HG02885 (cell line): ENCODE results near the gene CFDP1.
"Not testable (repeated sequence)": the region's sequence is repeated elsewhere in the genome, so short reads cannot be mapped to it uniquely, and the experiment has no call there.

Experiments used
- ATAC-seq: cut with Tn5 transposase; IDR thresholded peaks from one replicate; pipeline ENCODE4 v1.9.1; 2021; ENCODE audit warnings: mild to moderate bottlenecking; ENCODE audit not compliant: unreplicated experiment, poor library complexity

The CFDP1 gene

DNA sequence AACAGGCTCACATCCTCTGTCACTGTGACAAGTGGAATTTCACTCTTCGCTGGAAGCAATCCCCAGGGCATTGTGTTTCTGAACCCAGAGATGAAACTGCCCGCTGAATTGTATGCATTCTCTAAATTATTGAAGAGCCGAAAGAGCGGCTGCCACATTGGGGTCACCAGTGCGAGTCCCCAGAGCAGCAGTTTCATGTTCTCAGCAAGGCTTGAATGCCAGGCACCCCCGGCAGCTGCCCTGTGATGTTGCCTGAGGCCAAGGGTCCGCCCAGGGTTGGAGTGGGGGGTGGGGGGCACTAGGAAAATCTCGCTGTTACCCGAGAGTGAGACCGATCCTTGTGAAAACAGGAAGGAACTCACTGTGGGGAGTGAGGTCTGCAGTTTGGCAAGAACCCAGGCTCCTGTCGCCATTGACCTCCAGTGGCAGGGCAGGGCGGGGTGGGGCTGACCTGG, 161.2 kb downstream of the CFDP1 start:
- ATAC-seq = no peak

GRCh38 chr16:75271441-75272096, 161.7 kb downstream of the CFDP1 start:
- ATAC-seq = no peak

DNA sequence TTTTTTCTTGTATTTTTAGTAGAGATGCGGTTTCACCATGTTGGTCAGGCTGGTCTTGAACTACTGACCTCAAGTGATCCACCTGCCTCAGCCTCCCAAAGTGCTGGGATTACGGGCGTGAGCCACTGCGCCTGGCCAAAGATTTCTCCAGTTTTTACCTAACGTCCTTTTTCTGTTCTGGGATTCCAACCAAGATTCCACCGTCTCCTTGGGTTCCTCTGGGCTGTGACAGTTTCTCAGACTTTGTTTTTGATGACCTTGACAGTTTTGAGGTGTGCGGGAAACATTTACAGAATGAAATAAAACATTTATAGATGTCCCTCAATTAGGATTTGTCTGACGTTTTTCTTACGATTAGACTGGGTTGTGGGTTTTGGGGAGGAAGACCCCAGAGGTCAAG, 163.9 kb downstream of the CFDP1 start:
- ATAC-seq = not testable (repeated sequence)

DNA sequence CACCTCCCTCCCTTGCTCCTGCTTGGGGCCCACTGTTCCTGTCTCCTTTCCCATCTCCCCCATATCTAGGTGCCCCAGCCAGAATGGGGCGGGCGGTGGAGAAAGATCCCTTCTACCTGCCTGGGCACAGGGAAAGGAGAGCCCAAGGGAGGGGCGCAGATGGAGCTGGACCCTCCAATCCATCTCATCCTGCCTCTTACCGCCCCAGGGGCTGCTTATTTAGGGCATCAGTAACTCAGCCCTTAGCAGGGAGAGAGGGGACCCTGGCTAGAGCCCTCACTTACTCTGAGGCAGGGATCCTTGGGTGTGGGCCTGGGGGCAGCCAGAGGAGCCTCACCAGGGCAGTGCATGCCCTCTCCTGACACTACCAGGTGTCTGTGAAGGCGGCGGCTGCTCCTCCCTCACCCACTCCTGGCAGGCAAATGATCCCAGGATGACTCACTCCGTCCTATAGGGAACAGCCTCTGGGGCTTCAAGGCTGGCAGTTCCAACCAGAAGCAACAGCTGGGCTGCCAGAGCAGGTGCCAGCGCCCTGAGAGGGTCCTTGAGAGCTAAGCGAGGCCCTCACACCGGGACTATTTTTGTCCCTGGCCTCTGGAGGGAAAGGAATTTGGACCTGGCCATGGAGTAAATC, 165.6 kb downstream of the CFDP1 start:
- no peak for ATAC-seq

DNA sequence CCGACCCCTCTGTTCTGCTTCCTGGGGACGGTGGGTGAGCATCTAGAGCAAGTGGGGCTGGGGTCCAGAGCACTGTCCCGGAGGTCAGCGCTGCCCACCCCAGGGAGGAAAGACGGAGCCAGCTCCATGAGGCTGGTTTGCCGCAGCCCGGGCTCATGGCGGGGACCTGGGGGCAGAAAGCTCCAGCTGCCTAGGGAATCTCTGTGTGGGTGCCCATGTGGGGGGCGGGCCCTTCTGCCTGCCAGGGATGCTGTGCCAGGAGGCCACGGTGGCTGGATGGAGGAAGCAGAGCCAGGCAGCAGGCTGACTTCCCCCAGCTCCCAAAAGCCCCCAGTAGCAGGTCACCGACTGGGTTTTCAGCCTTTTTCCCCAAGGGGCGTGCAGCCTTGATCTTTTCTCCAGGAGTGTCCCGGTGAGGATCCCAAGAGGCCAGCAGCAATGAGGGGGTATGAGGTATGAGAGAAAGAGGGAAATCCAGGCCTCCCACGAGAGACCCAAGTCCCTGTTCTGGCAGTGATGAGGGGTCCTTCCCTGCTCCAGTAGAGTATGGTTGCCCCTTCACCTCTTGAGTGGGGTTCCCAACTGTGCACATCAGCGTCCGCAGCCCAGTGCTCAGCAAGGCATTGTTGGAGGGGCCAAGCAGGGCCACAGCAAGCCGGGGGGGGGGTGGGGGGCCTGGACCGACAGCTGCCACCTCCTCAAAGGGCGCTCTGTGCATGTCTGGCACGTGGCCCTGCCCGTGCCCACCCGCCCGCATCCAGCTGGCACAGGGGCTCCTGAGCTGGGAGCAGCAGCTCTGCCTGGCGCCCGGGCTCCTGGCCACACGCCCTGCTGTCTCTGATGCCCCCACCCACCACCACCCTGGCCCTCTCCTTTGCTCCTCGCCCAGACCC, 166.3 kb downstream of the CFDP1 start:
- ATAC-seq = no peak

DNA sequence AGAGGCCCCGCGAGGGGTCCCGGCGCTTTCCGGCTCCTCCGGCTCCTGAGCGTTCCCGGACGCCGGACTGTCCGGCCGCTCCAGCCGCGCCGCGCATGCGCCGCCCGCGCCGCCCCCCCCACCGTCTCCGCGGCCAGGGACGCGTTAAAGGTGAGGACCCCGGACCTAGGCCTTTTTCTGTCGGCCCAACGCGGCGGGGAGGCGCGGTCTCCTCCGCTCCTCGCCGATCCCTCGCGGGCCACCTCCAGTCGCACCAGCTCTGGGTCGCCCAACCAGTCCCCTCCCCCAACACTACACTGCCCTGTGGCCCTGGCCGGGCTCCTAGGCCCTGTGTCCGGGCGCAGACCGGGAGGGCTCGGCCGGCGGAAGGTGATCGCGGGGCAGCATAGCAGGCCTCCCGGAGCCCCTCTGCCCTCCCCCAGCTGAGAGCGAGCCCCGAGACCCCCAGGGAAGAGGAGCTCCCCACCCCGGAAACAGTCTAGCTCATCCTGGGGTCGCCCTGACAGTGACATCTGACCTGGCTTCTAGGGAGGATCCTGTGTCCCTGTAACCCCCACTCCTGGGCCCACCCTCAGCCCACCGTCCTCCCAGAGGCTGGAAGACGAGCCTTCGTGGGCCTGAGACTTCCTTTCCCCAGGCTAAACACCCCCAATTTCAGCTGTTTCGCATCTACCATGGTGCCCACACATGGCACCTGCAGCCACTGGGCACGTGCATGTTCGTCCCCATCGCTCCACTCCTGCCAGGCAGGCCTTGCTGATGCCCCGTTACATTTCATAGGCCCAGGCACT, 167.2 kb downstream of the CFDP1 start:
- peak; percentile 68 for ATAC-seq

DNA sequence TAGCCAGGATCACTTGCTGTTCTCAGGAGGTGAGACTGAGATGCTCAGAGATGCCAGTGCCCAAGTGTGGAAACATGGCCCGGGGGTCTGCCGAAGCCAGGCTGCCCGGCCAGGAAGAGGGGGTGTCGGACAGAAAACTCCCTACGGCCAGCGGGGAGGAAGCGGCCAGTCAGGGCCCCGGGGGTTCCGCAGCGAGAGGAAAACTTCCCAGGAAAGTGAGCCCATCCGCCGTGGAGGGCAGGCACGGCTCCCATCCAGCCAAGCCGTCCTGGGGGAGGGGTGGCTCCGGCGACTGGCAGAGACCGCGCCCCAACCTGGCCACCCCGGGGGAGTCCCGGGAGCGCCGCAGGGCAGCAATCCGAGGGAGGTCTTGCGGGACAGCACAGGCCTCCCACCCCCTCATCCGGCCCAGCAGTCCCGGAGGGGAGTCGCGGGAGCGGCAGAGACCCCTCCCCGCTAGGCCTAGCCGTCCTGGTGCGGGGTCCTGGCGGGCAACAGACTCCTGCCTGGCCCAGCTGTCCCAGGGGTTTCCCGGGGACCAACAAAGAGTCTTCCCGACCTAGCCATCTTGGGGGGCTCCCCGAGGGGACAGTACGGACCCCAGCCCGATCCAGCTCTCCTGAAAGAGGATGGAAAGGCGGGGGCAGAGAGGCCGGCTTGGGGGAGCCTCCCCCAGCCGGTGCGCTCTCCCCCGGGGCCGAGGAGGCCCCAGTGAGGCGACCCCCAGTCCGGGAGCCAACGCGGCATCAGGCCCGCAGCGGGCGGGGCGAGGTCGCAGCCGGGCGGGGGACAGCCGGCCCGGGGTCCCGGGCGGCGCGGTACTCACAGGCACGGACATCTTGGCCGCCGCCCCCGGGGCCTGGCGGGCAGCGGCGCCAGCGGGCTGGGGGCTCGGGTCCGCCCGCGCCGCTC, 168.0 kb downstream of the CFDP1 start:
- peak; percentile 24 for ATAC-seq

DNA sequence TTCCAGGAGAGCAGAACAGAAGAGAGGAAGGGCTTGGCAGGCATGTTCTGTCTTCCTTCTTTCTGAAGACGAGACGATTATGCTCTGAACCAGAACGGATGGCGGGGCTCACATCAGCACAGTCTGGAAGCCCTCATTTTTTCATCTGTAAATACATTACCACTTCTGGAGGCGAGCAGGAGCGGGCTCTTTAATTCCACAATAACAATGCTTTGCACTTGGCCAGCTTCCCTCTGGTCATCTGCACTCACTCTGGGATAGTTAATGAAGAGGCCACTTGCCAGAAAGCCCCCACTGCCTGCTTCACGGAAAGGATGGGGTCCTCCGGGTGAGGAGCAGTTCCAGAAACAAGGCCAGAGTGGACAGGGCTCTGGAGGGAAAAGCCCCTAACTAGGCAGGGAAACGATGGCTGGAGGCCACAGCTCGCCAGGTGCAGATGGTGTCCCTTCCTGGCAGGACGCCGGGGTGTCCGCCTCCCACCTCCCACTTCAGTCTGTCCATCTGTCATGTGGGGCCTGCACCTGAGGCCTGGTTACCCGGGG, 168.8 kb downstream of the CFDP1 start:
- ATAC-seq = no peak

GRCh38 chr16:75263963-75264445, 169.3 kb downstream of the CFDP1 start:
- ATAC-seq = no peak

- ATAC-seq = no peak
These were observed 169.9 kb downstream of the CFDP1 start for GRCh38 chr16:75263291-75263962.

DNA sequence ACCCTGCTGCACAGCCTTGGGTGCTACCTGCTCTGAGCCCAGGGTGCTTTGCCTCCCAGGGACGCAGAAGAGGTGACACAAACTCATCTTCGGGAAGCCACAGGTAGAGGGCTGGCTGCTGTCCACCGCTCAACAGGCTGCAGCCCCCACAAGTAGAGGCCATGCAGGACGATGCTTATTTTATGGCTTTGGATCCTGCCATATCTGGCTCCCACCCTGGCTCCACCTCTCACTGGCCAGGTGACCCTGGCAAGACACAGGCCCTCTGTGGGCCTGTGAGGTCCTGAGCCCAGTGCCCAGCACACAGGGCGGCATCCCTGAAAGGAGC, 170.5 kb downstream of the CFDP1 start:
- no peak for ATAC-seq

DNA sequence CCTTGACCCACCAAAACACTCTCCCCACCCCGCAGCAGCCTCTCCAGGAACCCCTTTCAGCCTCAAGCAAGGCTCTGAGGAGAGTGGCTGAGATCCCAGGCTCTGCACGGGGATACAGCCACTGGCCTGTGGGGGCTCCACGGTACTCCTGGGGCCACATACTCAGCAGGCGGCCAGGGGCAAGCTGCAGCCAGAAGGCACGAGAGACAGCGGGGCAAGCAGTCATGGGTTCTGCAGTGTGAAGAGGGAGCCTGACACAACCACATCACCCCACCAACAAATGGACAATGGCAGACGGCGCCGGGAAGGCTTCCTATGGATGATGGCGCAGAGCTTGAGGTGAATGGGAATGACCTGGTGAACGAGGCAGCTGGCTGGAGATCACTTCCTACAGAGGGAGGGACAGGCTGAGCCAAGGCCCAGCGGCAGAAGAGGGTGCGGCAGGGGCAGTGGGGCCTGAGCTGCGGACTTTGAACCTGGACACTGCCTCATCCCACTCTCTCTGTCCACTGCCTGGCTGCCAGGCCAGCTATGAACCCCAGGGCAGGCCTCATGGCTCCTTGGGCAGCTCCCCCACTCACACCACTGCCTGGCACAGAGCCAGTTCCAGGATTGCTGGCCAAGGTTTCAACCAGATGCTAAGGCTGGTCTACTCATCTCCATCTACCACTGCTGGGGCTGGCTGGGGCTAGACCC, 171.1 kb downstream of the CFDP1 start:
- ATAC-seq = no peak

DNA sequence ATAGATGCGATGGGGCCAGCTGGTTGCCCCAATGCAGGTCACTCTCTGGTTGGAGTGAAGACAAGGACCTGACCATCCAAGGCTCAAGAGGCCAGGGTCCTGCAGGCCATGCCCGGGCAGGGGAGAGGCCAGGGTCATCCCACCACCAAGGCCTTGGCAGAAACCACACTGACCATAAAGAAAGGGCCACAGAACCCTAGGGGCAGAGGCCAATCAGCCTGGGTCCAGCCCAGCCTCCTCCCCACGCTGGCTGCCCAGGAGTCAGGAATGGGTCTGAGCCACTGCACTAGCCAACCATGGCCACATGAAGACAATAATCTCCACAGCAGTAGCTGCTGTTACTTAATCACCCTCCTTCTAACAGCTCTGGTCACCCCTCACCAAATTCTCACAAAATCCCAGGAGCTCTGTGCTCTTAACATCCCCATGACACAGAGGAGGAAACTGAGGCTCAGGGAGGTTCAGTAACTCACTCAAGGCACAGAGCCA, 171.7 kb downstream of the CFDP1 start:
- no peak for ATAC-seq

- no peak for ATAC-seq
These were observed 172.3 kb downstream of the CFDP1 start for GRCh38 chr16:75260851-75261589.

DNA sequence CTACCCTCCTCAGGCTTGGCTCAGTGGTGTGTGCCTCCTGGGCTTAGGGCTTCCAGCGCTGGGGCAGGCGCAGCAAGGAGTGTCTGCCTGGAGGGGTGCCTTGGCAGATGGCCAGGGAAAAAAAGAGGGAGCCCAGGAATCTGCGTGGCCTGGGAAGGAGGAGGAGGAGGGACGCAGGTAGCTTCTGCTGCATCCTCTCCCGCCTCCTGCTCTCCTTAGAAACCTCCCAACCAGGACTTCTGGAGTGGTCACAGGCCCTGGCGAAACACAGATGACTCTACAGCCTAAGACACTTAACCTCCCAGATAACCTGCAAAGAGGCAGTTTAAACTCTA, 174.5 kb downstream of the CFDP1 start:
- no peak for ATAC-seq

DNA sequence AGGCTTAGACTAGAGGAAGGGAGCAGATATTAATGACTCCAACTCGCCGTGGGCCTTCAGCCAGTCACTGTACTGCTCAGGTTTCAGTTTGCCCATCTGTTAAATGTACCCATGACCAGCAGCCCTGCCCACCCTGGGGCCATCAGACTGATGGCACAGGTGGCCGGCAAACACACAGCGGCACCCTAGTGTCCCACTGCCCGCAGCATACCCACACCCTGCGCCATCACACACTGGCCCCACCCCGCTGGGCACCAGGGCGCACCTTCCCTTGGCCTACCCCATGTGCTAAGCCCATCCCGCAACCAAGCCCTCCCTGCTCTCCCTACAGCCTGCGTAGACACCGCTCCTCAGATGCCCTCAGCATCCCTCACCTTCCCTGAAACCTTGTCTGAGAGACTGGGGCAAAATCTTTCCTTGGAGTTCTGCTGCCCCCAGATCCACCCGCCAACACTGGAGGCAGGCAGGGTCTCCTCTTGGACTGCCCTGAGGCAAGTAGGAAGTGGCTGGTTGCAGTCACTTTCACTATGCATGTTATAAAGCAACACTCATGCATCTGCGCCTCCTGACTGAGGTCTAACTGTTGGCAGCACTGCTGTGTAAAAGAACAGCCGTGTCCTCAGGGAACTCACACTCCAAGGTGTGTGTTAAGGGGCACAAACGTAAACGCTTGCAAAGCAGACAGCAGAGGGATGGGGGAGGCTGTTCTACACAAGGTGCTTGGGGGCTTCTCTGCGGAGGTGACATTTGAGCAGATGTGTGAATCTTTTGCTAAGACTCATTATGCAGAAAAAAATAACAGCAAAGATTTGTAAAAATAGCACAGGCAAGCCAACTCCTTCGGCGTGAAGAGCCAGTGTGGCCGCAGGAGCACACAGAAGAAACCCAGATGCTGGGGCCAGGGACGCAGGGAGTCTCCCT, 175.2 kb downstream of the CFDP1 start:
- no peak for ATAC-seq
